ENCODE data around the gene JAZF1.

DNA sequence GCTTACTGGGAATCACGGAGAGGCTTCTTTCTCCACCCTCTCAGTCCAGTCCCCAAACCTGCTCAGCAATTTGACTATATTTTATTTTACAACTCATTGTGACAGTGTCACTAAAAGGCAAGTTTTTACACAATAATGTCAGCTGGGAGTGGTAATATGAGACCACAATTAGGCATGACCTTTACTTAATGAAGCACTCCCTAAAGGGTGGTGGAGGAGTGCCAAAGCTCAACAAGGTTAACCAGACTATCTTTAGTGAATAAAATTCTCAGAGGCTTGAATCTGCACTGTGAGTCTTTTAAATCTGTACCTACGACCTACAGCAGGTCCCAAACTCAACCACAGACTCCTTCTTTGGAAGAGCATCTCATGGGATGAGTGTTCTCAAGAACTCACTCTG, 225.0 kb downstream of the JAZF1 start:
- no peak for TF ChIP-seq POLR2A (IDR thresholded peaks at IDR 0.05)
- TF ChIP-seq, protein P1, sequence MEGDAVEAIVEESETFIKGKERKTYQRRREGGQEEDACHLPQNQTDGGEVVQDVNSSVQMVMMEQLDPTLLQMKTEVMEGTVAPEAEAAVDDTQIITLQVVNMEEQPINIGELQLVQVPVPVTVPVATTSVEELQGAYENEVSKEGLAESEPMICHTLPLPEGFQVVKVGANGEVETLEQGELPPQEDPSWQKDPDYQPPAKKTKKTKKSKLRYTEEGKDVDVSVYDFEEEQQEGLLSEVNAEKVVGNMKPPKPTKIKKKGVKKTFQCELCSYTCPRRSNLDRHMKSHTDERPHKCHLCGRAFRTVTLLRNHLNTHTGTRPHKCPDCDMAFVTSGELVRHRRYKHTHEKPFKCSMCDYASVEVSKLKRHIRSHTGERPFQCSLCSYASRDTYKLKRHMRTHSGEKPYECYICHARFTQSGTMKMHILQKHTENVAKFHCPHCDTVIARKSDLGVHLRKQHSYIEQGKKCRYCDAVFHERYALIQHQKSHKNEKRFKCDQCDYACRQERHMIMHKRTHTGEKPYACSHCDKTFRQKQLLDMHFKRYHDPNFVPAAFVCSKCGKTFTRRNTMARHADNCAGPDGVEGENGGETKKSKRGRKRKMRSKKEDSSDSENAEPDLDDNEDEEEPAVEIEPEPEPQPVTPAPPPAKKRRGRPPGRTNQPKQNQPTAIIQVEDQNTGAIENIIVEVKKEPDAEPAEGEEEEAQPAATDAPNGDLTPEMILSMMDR (IDR thresholded peaks at IDR 0.05): no peak
- no peak for TF ChIP-seq POLR2AphosphoS5 (IDR thresholded peaks at IDR 0.05)

Data from breast epithelium (tissue), 3 donors.